ENCODE measurements around the gene SLC27A1. TPM values are rescaled to one million over a fixed set of nuclear protein-coding genes. Genes with fewer than 3 reads are reported as not detected.

SLC27A1 gene
- total RNA-seq, 2 experiments from 2014 or later = 3.6 to 4.1 TPM

GRCh38 chr19:17483605-17484002, 13.3 kb downstream of the SLC27A1 start:
- CTCF ChIA-PET = interaction anchor here (1.1 kb wide), 1 partner anchor 13 kb away, joined by 3 read pairs; no protein-coding TSS in a partner anchor
- H3K9me3 Mint-ChIP-seq = no peaks in the 10 kb centered on the region
- H3K36me3 Mint-ChIP-seq (ENCODE audit: low read depth) = no peaks in the 10 kb centered on the region
- no peak overlapping the region for H3K4me3 Mint-ChIP-seq
- H3K4me1 Mint-ChIP-seq = peaks cover 11% of the 10 kb centered on the region
- no peak for DNase-seq
- H3K27ac Mint-ChIP-seq = no peak overlapping the region
- no peaks in the 10 kb centered on the region for H3K27me3 Mint-ChIP-seq
- POLR2A ChIA-PET = interaction anchor here (1.8 kb wide), 1 partner anchor 10 kb away, joined by 4 read pairs; no protein-coding TSS in a partner anchor

- H3K9me3 Mint-ChIP-seq = no peaks in the 10 kb centered on the region
- no peak overlapping the region for H3K4me3 Mint-ChIP-seq
- H3K36me3 Mint-ChIP-seq (ENCODE audit: low read depth) = no peaks in the 10 kb centered on the region
- H3K27me3 Mint-ChIP-seq = no peaks in the 10 kb centered on the region
- no peak overlapping the region for H3K27ac Mint-ChIP-seq
- ChIA-PET POLR2A (interaction anchor here (1.4 kb wide), 1 partner anchor 27 kb away, joined by 6 read pairs; the partner anchor contains the start of gene PGLS), CTCF (interaction anchor here (0.5 to 1.5 kb wide), 3 partner anchors 12 to 929 kb away, joined by 3 to 6 read pairs (median 4); no protein-coding TSS in a partner anchor)
- peaks cover 21% of the 10 kb centered on the region for H3K4me1 Mint-ChIP-seq
- no peak for DNase-seq
Measured at GRCh38 chr19:17484520-17485185, 14.3 kb downstream of the SLC27A1 start.

- Mint-ChIP-seq H3K27me3 (no peaks in the 10 kb centered on the region), H3K27ac (no peak overlapping the region), H3K36me3 (ENCODE audit: low read depth) (no peaks in the 10 kb centered on the region), H3K4me1 (peaks cover 38% of the 10 kb centered on the region), H3K4me3 (no peak overlapping the region), H3K9me3 (no peaks in the 10 kb centered on the region)
- no peak for DNase-seq
- POLR2A ChIA-PET = no interaction called here
- CTCF ChIA-PET = no interaction called here
Measured at GRCh38 chr19:17486545-17487240, 16.4 kb downstream of the SLC27A1 start.

- no peaks in the 10 kb centered on the region for H3K36me3 Mint-ChIP-seq (ENCODE audit: low read depth)
- H3K4me1 Mint-ChIP-seq = peaks cover 41% of the 10 kb centered on the region
- no peak for DNase-seq
- POLR2A ChIA-PET = no interaction called here
- no peak overlapping the region for H3K4me3 Mint-ChIP-seq
- no peaks in the 10 kb centered on the region for H3K9me3 Mint-ChIP-seq
- CTCF ChIA-PET = no interaction called here
- no peak overlapping the region for H3K27ac Mint-ChIP-seq
- H3K27me3 Mint-ChIP-seq = no peaks in the 10 kb centered on the region
Measured at GRCh38 chr19:17487284-17488121, 17.2 kb downstream of the SLC27A1 start.

- ChIA-PET POLR2A (interaction anchor here (0.5 kb wide), 1 partner anchor 222 kb away, joined by 3 read pairs; no protein-coding TSS in a partner anchor), CTCF (interaction anchor here (1.0 kb wide), 1 partner anchor 23 kb away, joined by 3 read pairs; no protein-coding TSS in a partner anchor)
- Mint-ChIP-seq H3K27ac (no peak overlapping the region), H3K27me3 (no peaks in the 10 kb centered on the region), H3K36me3 (ENCODE audit: low read depth) (no peaks in the 10 kb centered on the region), H3K4me3 (peak overlapping the region; percentile 27), H3K4me1 (peaks cover 41% of the 10 kb centered on the region), H3K9me3 (no peaks in the 10 kb centered on the region)
- peak; percentile 72 for DNase-seq
Measured at GRCh38 chr19:17488593-17489391, 18.5 kb downstream of the SLC27A1 start.

- POLR2A ChIA-PET = interaction anchor here (2.0 kb wide), 1 partner anchor 84 kb away, joined by 5 read pairs; the partner anchor contains the start of gene BST2
- peaks cover 41% of the 10 kb centered on the region for H3K4me1 Mint-ChIP-seq
Measured at GRCh38 chr19:17489392-17490030, 19.2 kb downstream of the SLC27A1 start.

GRCh38 chr19:17490411-17490810, 20.1 kb downstream of the SLC27A1 start:
- peak; percentile 66 for DNase-seq
- Mint-ChIP-seq H3K27me3 (no peaks in the 10 kb centered on the region), H3K36me3 (ENCODE audit: low read depth) (no peaks in the 10 kb centered on the region), H3K4me3 (no peak overlapping the region), H3K4me1 (peaks cover 41% of the 10 kb centered on the region), H3K9me3 (no peaks in the 10 kb centered on the region), H3K27ac (peak overlapping the region; percentile 72)
- ChIA-PET CTCF (interaction anchor here (1.1 to 1.5 kb wide), 2 partner anchors 9 to 83 kb away, joined by 3 to 4 read pairs; no protein-coding TSS in a partner anchor), POLR2A (interaction anchor here (1.2 to 2.0 kb wide), 3 partner anchors 33 to 85 kb away, joined by 4 to 5 read pairs (median 4); partner anchors contain the start of gene BST2)

More at GRCh38 chr19:17489392-17490030, 19.2 kb downstream of the SLC27A1 start:
- Mint-ChIP-seq H3K9me3 (no peaks in the 10 kb centered on the region), H3K27me3 (no peaks in the 10 kb centered on the region), H3K4me3 (no peak overlapping the region), H3K27ac (peak overlapping the region; percentile 66), H3K36me3 (ENCODE audit: low read depth) (no peaks in the 10 kb centered on the region)
- CTCF ChIA-PET = interaction anchor here (1.0 to 1.5 kb wide), 3 partner anchors 10 to 84 kb away, joined by 3 to 4 read pairs (median 3); no protein-coding TSS in a partner anchor
- DNase-seq = no peak

GRCh38 chr19:17491287-17491686, 21.0 kb downstream of the SLC27A1 start:
- POLR2A ChIA-PET = interaction anchor here (1.4 to 2.0 kb wide), 2 partner anchors 82 to 86 kb away, joined by 4 to 5 read pairs; partner anchors contain the start of gene BST2
- Mint-ChIP-seq H3K27me3 (no peaks in the 10 kb centered on the region), H3K36me3 (ENCODE audit: low read depth) (no peaks in the 10 kb centered on the region), H3K4me1 (peaks cover 48% of the 10 kb centered on the region), H3K9me3 (no peaks in the 10 kb centered on the region), H3K27ac (no peak overlapping the region), H3K4me3 (no peak overlapping the region)
- CTCF ChIA-PET = no interaction called here
- no peak for DNase-seq

GRCh38 chr19:17495639-17496296, 25.4 kb downstream of the SLC27A1 start:
- CTCF ChIA-PET = interaction anchor here (0.6 to 2.2 kb wide), 36 partner anchors 11 to 437 kb away, joined by 3 to 23 read pairs (median 4); partner anchors contain the start of genes BABAM1, CCDC124, PGLS and RPL18A
- Mint-ChIP-seq H3K27me3 (no peaks in the 10 kb centered on the region), H3K4me3 (no peak overlapping the region), H3K4me1 (peaks cover 34% of the 10 kb centered on the region), H3K36me3 (ENCODE audit: low read depth) (no peaks in the 10 kb centered on the region), H3K27ac (no peak overlapping the region), H3K9me3 (no peaks in the 10 kb centered on the region)
- POLR2A ChIA-PET = interaction anchor here (1.0 to 1.4 kb wide), 5 partner anchors 13 to 78 kb away, joined by 3 to 8 read pairs (median 4); partner anchors contain the start of gene PGLS
- DNase-seq = no peak

GRCh38 chr19:17496337-17496997, 26.1 kb downstream of the SLC27A1 start:
- H3K36me3 Mint-ChIP-seq (ENCODE audit: low read depth) = no peaks in the 10 kb centered on the region
- DNase-seq = peak; percentile 85
- peaks cover 28% of the 10 kb centered on the region for H3K4me1 Mint-ChIP-seq
- H3K4me3 Mint-ChIP-seq = no peak overlapping the region
- POLR2A ChIA-PET = interaction anchor here (1.0 to 1.4 kb wide), 5 partner anchors 13 to 77 kb away, joined by 3 to 8 read pairs (median 4); partner anchors contain the start of gene PGLS
- H3K27me3 Mint-ChIP-seq = no peaks in the 10 kb centered on the region
- no peak overlapping the region for H3K27ac Mint-ChIP-seq
- CTCF ChIA-PET = interaction anchor here (0.6 to 2.2 kb wide), 39 partner anchors 10 to 436 kb away, joined by 3 to 23 read pairs (median 4); partner anchors contain the start of genes BABAM1, CCDC124, PGLS and RPL18A
- H3K9me3 Mint-ChIP-seq = no peaks in the 10 kb centered on the region

All from activated CD4-positive, alpha-beta memory T cell treated with anti-CD3 and anti-CD28 coated beads, Interleukin-2, amount 10 ng/mL, durations not matched to agents 7 days and 5 days (primary cell).